Measurements from ENCODE around the gene TRIOBP.

Gene TRIOBP

GRCh38 chr22:37802310-37803194, 105.7 kb downstream of the TRIOBP start:
- DNase-seq (ENCODE audit: low spot score) (no peak), FAIRE-seq (no peak)

- DNase-seq (ENCODE audit: low spot score), result no peak
Observed at GRCh38 chr22:37803195-37803638, 106.4 kb downstream of the TRIOBP start.

GRCh38 chr22:37803639-37804351, 106.9 kb downstream of the TRIOBP start:
- FAIRE-seq, result no peak
- DNase-seq (ENCODE audit: low spot score), result no peak

More at GRCh38 chr22:37803195-37803638, 106.4 kb downstream of the TRIOBP start:
- FAIRE-seq, result no peak

GRCh38 chr22:37804352-37804880, 107.6 kb downstream of the TRIOBP start:
- no peak for DNase-seq (ENCODE audit: low spot score)
- no peak for FAIRE-seq

GRCh38 chr22:37804881-37805809, 108.3 kb downstream of the TRIOBP start:
- DNase-seq (ENCODE audit: low spot score), result no peak
- no peak for FAIRE-seq

GRCh38 chr22:37805810-37806277, 109.0 kb downstream of the TRIOBP start:
- DNase-seq (ENCODE audit: low spot score) (no peak), FAIRE-seq (no peak)

- DNase-seq (ENCODE audit: low spot score), result no peak
- FAIRE-seq, result no peak
Observed at GRCh38 chr22:37806409-37807333, 109.8 kb downstream of the TRIOBP start.

GRCh38 chr22:37807410-37808293, 110.8 kb downstream of the TRIOBP start, which contains the start of gene GCAT:
GCAT (plus strand) TSS chr22:37807934; CDS start chr22:37807968, 34 bp downstream.
- DNase-seq (ENCODE audit: low spot score) (peak; percentile 75), FAIRE-seq (no peak)

GRCh38 chr22:37808294-37808657, 111.4 kb downstream of the TRIOBP start:
- FAIRE-seq, result no peak

GRCh38 chr22:37809672-37810333, 113.0 kb downstream of the TRIOBP start:
- no peak for DNase-seq (ENCODE audit: low spot score)
- no peak for FAIRE-seq

More at GRCh38 chr22:37808294-37808657, 111.4 kb downstream of the TRIOBP start:
- DNase-seq (ENCODE audit: low spot score), result no peak

- no peak for DNase-seq (ENCODE audit: low spot score)
- FAIRE-seq, result no peak
Observed at GRCh38 chr22:37811867-37812266, 115.0 kb downstream of the TRIOBP start.

- DNase-seq (ENCODE audit: low spot score) (no peak), FAIRE-seq (no peak)
Observed at GRCh38 chr22:37812869-37813678, 116.2 kb downstream of the TRIOBP start.

GRCh38 chr22:37815593-37815992, 118.7 kb downstream of the TRIOBP start:
- DNase-seq (ENCODE audit: low spot score) (no peak), FAIRE-seq (no peak)

- DNase-seq (ENCODE audit: low spot score), result no peak
- no peak for FAIRE-seq
Observed at GRCh38 chr22:37816543-37817180, 119.8 kb downstream of the TRIOBP start.

GRCh38 chr22:37817705-37818408, 121.0 kb downstream of the TRIOBP start:
- no peak for FAIRE-seq

GRCh38 chr22:37818409-37819104, 121.7 kb downstream of the TRIOBP start:
- DNase-seq (ENCODE audit: low spot score) (no peak), FAIRE-seq (no peak)

More at GRCh38 chr22:37817705-37818408, 121.0 kb downstream of the TRIOBP start:
- DNase-seq (ENCODE audit: low spot score), result peak; percentile 49

All from RCC 7860 (cell line).